BJ (cell line): ENCODE data around the gene DENND2D. TPM values are rescaled to one million over a fixed set of nuclear protein-coding genes. Genes with fewer than 3 reads are reported as not detected.

ENCODE experiments used
- CTCF ChIA-PET: fragments of 350-600 bp; formaldehyde crosslinking; extraction: SDS; loops from one replicate; lab custom pipeline; 2021; ENCODE audit warnings: antibody characterized with exemption, inconsistent platforms; lab: Yijun Ruan, JAX
- POLR2A ChIA-PET: fragments of 300-600 bp; sonication (Branson Sonifier 250); formaldehyde crosslinking; extraction: SDS; loops from one replicate; lab custom pipeline; 2021; ENCODE audit warnings: antibody characterized with exemption; lab: Charles Lee
- DNase-seq: peaks from one replicate; pipeline ENCODE4 v3.0.0-alpha.2; 2011; ENCODE audit warnings: low read depth
- H3K27me3 ChIP-seq: 2 replicates; pipeline ENCODE4 v1.6.0; 2011; ENCODE audit warnings: low read length; ENCODE audit not compliant: control insufficient read depth, insufficient read depth
- H3K36me3 ChIP-seq: 2 replicates; pipeline ENCODE4 v1.5.1; 2011; ENCODE audit warnings: low read length; ENCODE audit not compliant: control insufficient read depth, insufficient read depth
- H3K4me3 ChIP-seq: 2 replicates; pipeline ENCODE4 v1.5.1; 2011; ENCODE audit warnings: low read depth, mild to moderate bottlenecking, control low read depth, low read length
- polyA plus RNA-seq: library from polyadenylated mRNA; depleted of rRNA; stranded (reverse); fragments of >200 nt; gene quantifications from 2 replicates; pipeline ENCODE4 v1.2.3, GENCODE V29; 2011
- TF ChIP-seq, protein P1 (sequence below): IDR thresholded peaks from 2 replicates; pipeline ENCODE4 v1.5.1; 2011; ENCODE audit warnings: low read depth, mild to moderate bottlenecking, control low read depth, inconsistent platforms, low read length, moderate library complexity; ENCODE audit not compliant: insufficient read depth

DENND2D gene
- polyA plus RNA-seq, 1 experiment, result 3.9 TPM

DNA sequence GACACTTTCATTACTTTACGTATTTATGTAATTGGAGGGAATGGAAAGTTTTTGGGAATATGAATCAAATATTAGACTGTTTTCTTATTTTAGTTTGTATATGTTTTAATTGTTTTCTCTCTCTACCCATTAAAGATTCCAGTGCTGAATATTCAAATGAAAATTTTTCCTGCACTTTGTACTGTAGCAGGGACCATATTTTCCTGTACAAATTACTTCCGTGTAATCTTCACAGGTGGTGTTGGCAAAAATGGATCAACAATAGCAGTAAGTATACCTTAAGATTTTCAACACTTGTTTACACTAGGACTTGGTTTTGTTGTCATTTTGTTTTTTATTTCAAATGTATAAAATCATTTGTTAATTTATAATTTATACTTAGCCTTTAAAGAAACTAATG is 18.4 kb downstream of the DENND2D start:
- no peaks in the 10 kb centered on the region for H3K27me3 ChIP-seq
- ChIA-PET POLR2A (no interaction called here), CTCF (no interaction called here)
- TF ChIP-seq, protein P1, sequence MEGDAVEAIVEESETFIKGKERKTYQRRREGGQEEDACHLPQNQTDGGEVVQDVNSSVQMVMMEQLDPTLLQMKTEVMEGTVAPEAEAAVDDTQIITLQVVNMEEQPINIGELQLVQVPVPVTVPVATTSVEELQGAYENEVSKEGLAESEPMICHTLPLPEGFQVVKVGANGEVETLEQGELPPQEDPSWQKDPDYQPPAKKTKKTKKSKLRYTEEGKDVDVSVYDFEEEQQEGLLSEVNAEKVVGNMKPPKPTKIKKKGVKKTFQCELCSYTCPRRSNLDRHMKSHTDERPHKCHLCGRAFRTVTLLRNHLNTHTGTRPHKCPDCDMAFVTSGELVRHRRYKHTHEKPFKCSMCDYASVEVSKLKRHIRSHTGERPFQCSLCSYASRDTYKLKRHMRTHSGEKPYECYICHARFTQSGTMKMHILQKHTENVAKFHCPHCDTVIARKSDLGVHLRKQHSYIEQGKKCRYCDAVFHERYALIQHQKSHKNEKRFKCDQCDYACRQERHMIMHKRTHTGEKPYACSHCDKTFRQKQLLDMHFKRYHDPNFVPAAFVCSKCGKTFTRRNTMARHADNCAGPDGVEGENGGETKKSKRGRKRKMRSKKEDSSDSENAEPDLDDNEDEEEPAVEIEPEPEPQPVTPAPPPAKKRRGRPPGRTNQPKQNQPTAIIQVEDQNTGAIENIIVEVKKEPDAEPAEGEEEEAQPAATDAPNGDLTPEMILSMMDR, result no peak
- DNase-seq, result no peak
- H3K36me3 ChIP-seq, result peaks cover 4% of the 10 kb centered on the region; the same call in 1 of the 2 replicates
- H3K4me3 ChIP-seq, result no peak overlapping the region

DNA sequence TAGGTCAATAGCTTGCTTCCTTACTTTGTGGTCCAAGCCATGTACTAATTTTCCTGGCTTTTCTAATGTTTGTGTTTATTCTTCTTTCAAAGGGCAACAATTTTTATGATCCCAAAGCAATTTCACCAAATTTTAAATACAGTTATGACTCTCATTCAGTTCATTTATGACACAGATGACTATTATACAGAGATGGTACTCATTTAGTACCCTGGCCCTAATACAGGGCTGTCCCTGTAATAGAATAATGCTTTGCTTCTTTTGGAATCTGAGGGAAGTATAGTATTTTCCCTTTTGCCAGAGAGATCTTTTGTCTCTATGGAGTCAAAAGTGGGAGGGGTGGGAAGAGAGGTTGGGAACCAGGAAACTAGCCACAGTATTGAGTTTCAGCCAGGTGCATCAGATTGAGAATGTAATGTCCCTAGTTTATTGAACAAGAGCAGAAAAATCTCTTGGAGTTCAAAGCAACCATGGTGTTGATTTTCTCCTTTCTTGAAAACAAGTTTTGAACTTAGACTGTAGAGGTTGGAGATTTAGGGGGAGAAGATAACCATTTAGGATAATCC is 20.4 kb downstream of the DENND2D start:
- Histone ChIP-seq H3K27me3 (no peaks in the 10 kb centered on the region), H3K4me3 (no peak overlapping the region), H3K36me3 (peaks cover 2% of the 10 kb centered on the region; the same call in 1 of the 2 replicates)
- ChIA-PET POLR2A (no interaction called here), CTCF (interaction anchor here (0.9 kb wide), 1 partner anchor 30 kb away, joined by 3 read pairs; no protein-coding TSS in a partner anchor)
- TF ChIP-seq, protein P1, result no peak
- DNase-seq, result no peak

DNA sequence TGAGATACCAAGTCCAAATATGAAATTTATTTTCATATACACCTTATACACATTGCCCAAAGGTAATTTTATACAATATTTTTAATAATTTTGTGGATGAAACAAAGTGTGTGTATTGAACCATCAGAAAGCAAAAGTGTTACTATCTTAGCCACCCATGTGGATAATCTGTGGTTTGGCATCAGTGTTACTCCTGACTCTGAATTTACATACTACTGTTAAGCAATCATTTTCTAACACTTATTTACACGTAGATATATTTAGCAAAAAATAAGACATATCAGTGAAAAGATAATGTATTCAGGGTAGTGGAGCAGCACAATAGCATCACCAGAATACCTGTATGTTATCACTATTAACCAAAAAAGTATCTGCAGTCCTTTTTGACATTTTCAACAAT is 23.8 kb downstream of the DENND2D start:
- H3K27me3 ChIP-seq, result no peaks in the 10 kb centered on the region
- no peak for DNase-seq
- CTCF ChIA-PET, result no interaction called here
- POLR2A ChIA-PET, result no interaction called here
- H3K4me3 ChIP-seq, result no peak overlapping the region
- TF ChIP-seq, protein P1, result no peak
- H3K36me3 ChIP-seq, result no peaks in the 10 kb centered on the region

DNA sequence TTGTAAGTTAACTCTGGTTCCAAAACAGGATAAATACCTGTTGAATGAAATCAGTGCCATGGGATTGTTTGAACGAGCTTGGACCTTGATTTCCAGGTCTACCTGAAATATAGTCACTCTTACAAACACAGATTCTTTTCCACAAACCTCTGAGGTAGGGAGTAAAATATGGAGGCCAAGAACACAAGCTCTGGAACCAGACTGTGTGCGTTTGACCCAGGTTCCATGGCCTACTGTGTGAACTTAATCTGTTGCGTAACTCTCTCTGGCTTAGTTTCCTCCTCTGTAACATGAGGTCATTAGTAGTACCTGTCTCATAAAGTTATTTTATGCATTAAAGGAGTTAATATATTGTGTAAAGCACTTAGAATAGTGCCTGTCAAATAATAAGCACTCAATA is 25.1 kb downstream of the DENND2D start:
- ChIA-PET POLR2A (no interaction called here), CTCF (no interaction called here)
- Histone ChIP-seq H3K27me3 (no peaks in the 10 kb centered on the region), H3K36me3 (no peaks in the 10 kb centered on the region), H3K4me3 (no peak overlapping the region)
- DNase-seq, result no peak
- TF ChIP-seq, protein P1, result no peak

DNA sequence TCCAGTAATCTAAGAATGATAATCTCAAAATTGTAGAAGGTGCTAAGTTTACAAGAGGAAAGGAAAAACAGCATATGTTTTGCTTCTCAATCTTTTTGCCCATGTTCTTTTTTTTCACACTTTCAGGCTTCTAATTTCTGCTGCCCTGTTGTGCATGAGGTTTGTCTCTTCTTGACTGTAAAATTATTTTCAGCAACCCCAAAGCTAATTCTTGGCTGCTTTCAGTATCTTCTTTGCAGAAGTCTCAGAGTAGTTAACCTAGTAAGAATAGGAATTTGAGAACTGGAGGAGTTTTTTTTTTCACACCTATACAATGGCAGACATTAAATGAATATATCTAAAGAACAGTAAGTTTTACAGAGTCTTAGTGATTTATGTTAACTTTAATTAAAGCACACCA is 26.4 kb downstream of the DENND2D start:
- POLR2A ChIA-PET, result no interaction called here
- H3K4me3 ChIP-seq, result no peak overlapping the region
- CTCF ChIA-PET, result no interaction called here
- no peak for DNase-seq
- TF ChIP-seq, protein P1, result no peak
- H3K36me3 ChIP-seq, result no peaks in the 10 kb centered on the region
- H3K27me3 ChIP-seq, result no peaks in the 10 kb centered on the region
